ENCODE data around the gene FAM240A. TPM values are rescaled to one million over a fixed set of nuclear protein-coding genes. Genes with fewer than 3 reads are reported as not detected.
"Not testable (repeated sequence)": the region's sequence is repeated elsewhere in the genome, so short reads cannot be mapped to it uniquely, and the experiment has no call there.

FAM240A gene
- total RNA-seq, 3 donors from 2014 or later (not counting 1 experiment from before 2014, with no cell fraction given), result not detected

GRCh38 chr3:46576386-46576785 lies 35.9 kb upstream of the FAM240A start:
- Mint-ChIP-seq H3K4me1 (no peaks in the 10 kb centered on the region), H3K4me3 (no peak overlapping the region), H3K27me3 (ENCODE audit: low read depth in 2 of 2) (peaks cover 17 to 25% of the 10 kb centered on the region in 2 donors), H3K36me3 (no peaks in the 10 kb centered on the region), H3K9me3 (no peaks in the 10 kb centered on the region), H3K27ac (no peak overlapping the region)
- Histone ChIP-seq H3K4me3 (ENCODE audit: low read length) (no peak overlapping the region), H3K9me3 (ENCODE audit: control insufficient read depth, insufficient read depth, low read length) (no peaks in the 10 kb centered on the region), H3K27me3 (ENCODE audit: control insufficient read depth, insufficient read depth, low read length) (peaks cover 4% of the 10 kb centered on the region), H3K36me3 (ENCODE audit: control insufficient read depth, insufficient read depth, low read length) (no peaks in the 10 kb centered on the region), H3K27ac (ENCODE audit: low read length) (no peak overlapping the region), H3K4me1 (ENCODE audit: control insufficient read depth, insufficient read depth, low read length) (no peaks in the 10 kb centered on the region)
- 80% methylated on average over 8 of the region's 10 CpGs for WGBS (ENCODE audit: insufficient coverage)
- intact Hi-C loops (cut with micrococcal nuclease), result no loop called here
- DNase-seq (no peak), ATAC-seq (no peak)
- TF ChIP-seq CTCF (IDR thresholded peaks at IDR 0.05), result no peak

GRCh38 chr3:46576879-46577278 lies 35.4 kb upstream of the FAM240A start:
- Mint-ChIP-seq H3K27ac (no peak overlapping the region), H3K27me3 (ENCODE audit: low read depth in 2 of 2) (peaks cover 20 to 30% of the 10 kb centered on the region in 2 donors), H3K36me3 (no peaks in the 10 kb centered on the region), H3K4me3 (no peak overlapping the region), H3K9me3 (no peaks in the 10 kb centered on the region), H3K4me1 (no peaks in the 10 kb centered on the region)
- ATAC-seq (no peak), DNase-seq (no peak)
- Histone ChIP-seq H3K27ac (ENCODE audit: low read length) (no peak overlapping the region), H3K27me3 (ENCODE audit: control insufficient read depth, insufficient read depth, low read length) (peaks cover 4% of the 10 kb centered on the region), H3K9me3 (ENCODE audit: control insufficient read depth, insufficient read depth, low read length) (no peaks in the 10 kb centered on the region), H3K4me3 (ENCODE audit: low read length) (no peak overlapping the region), H3K36me3 (ENCODE audit: control insufficient read depth, insufficient read depth, low read length) (no peaks in the 10 kb centered on the region), H3K4me1 (ENCODE audit: control insufficient read depth, insufficient read depth, low read length) (no peaks in the 10 kb centered on the region)
- WGBS (ENCODE audit: insufficient coverage), result 45% methylated on average over 21 of the region's 21 CpGs
- intact Hi-C loops (cut with micrococcal nuclease), result no loop called here
- no peak for TF ChIP-seq CTCF (IDR thresholded peaks at IDR 0.05)

- H3K36me3 Mint-ChIP-seq; H3K9me3 ChIP-seq (ENCODE audit: control insufficient read depth, insufficient read depth, low read length); H3K36me3 ChIP-seq (ENCODE audit: control insufficient read depth, insufficient read depth, low read length); H3K4me1 ChIP-seq (ENCODE audit: control insufficient read depth, insufficient read depth, low read length); H3K27me3 ChIP-seq (ENCODE audit: control insufficient read depth, insufficient read depth, low read length); intact Hi-C loops (cut with micrococcal nuclease); DNase-seq; H3K9me3 Mint-ChIP-seq; H3K27ac Mint-ChIP-seq; H3K4me3 Mint-ChIP-seq; H3K4me3 ChIP-seq (ENCODE audit: low read length); ATAC-seq; H3K27ac ChIP-seq (ENCODE audit: low read length); H3K4me1 Mint-ChIP-seq: not testable (repeated sequence)
- 90% methylated on average over 7 of the region's 18 CpGs for WGBS (ENCODE audit: insufficient coverage)
- H3K27me3 Mint-ChIP-seq (ENCODE audit: low read depth in 2 of 2), result peaks cover 21 to 31% of the 10 kb centered on the region in 2 donors
These were observed 34.6 kb upstream of the FAM240A start for GRCh38 chr3:46577580-46578249.

- no peak overlapping the region for H3K27ac Mint-ChIP-seq
- peaks cover 4% of the 10 kb centered on the region for H3K27me3 ChIP-seq (ENCODE audit: control insufficient read depth, insufficient read depth, low read length)
- no peaks in the 10 kb centered on the region for H3K9me3 Mint-ChIP-seq
- peaks cover 18 to 27% of the 10 kb centered on the region in 2 donors for H3K27me3 Mint-ChIP-seq (ENCODE audit: low read depth in 2 of 2)
- intact Hi-C loops (cut with micrococcal nuclease), result no loop called here
- no peak for DNase-seq
- no peak overlapping the region for H3K27ac ChIP-seq (ENCODE audit: low read length)
- H3K4me3 Mint-ChIP-seq, result no peak overlapping the region
- WGBS (ENCODE audit: insufficient coverage), result 85% methylated on average over 10 of the region's 10 CpGs
- H3K4me1 Mint-ChIP-seq, result no peaks in the 10 kb centered on the region
- no peak for TF ChIP-seq CTCF (IDR thresholded peaks at IDR 0.05)
- H3K4me1 ChIP-seq (ENCODE audit: control insufficient read depth, insufficient read depth, low read length), result no peaks in the 10 kb centered on the region
- no peaks in the 10 kb centered on the region for H3K36me3 Mint-ChIP-seq
- H3K36me3 ChIP-seq (ENCODE audit: control insufficient read depth, insufficient read depth, low read length), result no peaks in the 10 kb centered on the region
- H3K4me3 ChIP-seq (ENCODE audit: low read length), result no peak overlapping the region
- no peak for ATAC-seq
- H3K9me3 ChIP-seq (ENCODE audit: control insufficient read depth, insufficient read depth, low read length), result no peaks in the 10 kb centered on the region
These were observed 33.2 kb upstream of the FAM240A start for GRCh38 chr3:46578973-46579755.

Measured in natural killer cell (primary cell).